ENCODE results near the gene IQGAP1. TPM values are rescaled to one million over a fixed set of nuclear protein-coding genes. Genes with fewer than 3 reads are reported as not detected.

IQGAP1 gene
- total RNA-seq, 4 donors from 2014 or later = 162 to 334 (median 168) TPM

DNA sequence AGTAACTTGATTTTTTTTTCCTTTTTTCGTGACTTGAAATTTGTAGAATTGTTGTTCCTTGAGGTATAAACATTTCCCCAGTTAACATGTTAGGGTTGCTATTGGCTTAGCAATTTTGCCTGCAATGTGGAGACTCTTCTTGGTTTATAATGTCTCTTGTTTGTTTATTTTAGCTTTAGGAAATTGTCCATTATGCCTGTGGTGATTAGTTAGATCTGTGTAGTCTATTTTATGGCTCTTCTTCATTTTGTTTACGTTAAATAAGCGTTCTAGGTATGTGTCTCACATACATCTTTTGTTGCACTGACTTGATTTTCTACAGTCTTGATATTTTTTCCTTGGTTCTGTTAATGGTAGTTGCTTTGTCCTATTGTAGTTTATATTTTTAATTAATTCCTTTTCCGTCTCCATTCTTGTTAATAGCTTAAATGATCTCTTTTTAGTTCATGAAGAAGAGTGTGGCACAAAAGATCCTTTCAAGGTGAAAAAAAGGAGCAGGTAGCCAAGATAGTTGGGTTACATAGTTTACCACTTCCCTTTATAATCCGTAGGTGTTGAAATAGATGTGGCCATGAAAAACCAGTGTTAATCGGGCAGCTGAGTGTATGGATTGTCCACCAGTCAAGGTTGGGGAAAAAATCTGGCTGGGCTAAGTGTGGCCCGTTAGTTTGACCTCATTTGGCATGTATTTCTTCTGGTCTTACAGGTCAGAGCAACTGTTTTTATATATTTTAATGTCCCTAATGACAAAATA lies 12.1 kb downstream of the IQGAP1 start:
- no peak for DNase-seq
- TF ChIP-seq POLR2A (IDR thresholded peaks at IDR 0.05) = no peak
- TF ChIP-seq, protein P1, sequence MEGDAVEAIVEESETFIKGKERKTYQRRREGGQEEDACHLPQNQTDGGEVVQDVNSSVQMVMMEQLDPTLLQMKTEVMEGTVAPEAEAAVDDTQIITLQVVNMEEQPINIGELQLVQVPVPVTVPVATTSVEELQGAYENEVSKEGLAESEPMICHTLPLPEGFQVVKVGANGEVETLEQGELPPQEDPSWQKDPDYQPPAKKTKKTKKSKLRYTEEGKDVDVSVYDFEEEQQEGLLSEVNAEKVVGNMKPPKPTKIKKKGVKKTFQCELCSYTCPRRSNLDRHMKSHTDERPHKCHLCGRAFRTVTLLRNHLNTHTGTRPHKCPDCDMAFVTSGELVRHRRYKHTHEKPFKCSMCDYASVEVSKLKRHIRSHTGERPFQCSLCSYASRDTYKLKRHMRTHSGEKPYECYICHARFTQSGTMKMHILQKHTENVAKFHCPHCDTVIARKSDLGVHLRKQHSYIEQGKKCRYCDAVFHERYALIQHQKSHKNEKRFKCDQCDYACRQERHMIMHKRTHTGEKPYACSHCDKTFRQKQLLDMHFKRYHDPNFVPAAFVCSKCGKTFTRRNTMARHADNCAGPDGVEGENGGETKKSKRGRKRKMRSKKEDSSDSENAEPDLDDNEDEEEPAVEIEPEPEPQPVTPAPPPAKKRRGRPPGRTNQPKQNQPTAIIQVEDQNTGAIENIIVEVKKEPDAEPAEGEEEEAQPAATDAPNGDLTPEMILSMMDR (IDR thresholded peaks at IDR 0.05) = no peak
- peak overlapping the region; percentile 66 to 86 (median 80) for H3K27ac ChIP-seq
- H3K27me3 ChIP-seq = no peaks in the 10 kb centered on the region
- no peaks in the 10 kb centered on the region for H3K36me3 ChIP-seq
- H3K4me3 ChIP-seq = peak overlapping the region in 2 of 4 donors; percentile 9 to 11
- H3K9me3 ChIP-seq = no peaks in the 10 kb centered on the region
- peaks cover 0 to 46% (median 10%) of the 10 kb centered on the region in 4 donors for H3K4me1 ChIP-seq

DNA sequence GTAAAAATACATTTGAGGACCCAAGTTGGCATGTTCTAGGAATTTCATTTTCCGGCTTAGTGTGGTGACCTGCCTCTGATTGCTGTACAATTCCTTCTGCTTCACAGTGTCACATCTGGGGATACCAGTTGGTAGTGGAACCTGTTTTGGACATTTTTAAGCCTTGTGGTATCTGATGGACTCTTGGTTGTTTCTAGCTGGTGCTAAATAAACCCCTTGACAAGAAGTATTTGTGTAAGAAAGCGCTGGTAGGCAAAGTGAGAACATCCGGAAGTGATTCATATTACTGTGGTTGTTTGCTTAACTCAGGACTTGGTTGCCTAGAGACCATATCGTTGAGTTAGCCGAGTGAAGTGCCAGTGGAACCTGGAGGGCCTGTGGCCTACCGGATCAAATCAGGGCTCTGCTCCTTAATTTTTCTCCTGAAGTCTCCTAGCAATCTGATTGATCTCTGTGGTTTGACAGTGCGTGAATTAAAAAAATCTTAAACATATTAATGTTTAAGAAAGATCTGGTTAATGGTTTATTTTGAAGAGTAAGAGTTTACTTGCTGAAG lies 12.8 kb downstream of the IQGAP1 start:
- peak in 2 of 3 donors; percentile 60 to 83 for DNase-seq
- Histone ChIP-seq H3K9me3 (no peaks in the 10 kb centered on the region), H3K27ac (peak overlapping the region; percentile 66 to 86 (median 80)), H3K27me3 (no peaks in the 10 kb centered on the region), H3K36me3 (no peaks in the 10 kb centered on the region), H3K4me1 (peaks cover 0 to 39% (median 10%) of the 10 kb centered on the region in 4 donors), H3K4me3 (peak overlapping the region in 2 of 4 donors; percentile 9 to 11)
- peak in 1 of 2 donors; percentile 15 for TF ChIP-seq POLR2A (IDR thresholded peaks at IDR 0.05)
- TF ChIP-seq, protein P1 (IDR thresholded peaks at IDR 0.05) = no peak

DNA sequence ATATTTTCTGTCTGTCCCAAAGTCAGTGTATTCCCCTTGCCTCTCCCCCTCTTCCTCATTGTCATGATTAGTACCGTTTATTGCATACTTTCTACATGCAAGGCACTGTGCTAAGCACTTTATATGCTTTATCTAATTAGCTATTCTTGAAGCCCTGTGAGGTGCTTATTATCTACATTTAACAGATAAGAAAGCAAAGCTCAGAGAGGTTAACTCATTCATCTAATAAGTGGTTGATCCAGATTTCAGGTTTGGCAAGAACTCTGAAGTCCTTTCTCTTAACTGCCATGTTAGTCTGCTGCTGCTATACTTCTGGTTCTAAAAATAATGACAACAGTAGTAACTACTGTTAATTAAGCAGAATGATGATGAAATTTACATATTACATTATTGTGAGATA lies 13.5 kb downstream of the IQGAP1 start:
- peaks cover 0 to 41% (median 10%) of the 10 kb centered on the region in 4 donors for H3K4me1 ChIP-seq
- peak overlapping the region; percentile 66 to 86 (median 80) for H3K27ac ChIP-seq
- no peak for DNase-seq
- no peaks in the 10 kb centered on the region for H3K9me3 ChIP-seq
- H3K27me3 ChIP-seq = no peaks in the 10 kb centered on the region
- peak overlapping the region in 1 of 4 donors; percentile 9 for H3K4me3 ChIP-seq
- TF ChIP-seq POLR2A (IDR thresholded peaks at IDR 0.05) = no peak
- TF ChIP-seq, protein P1 (IDR thresholded peaks at IDR 0.05) = no peak
- no peaks in the 10 kb centered on the region for H3K36me3 ChIP-seq

DNA sequence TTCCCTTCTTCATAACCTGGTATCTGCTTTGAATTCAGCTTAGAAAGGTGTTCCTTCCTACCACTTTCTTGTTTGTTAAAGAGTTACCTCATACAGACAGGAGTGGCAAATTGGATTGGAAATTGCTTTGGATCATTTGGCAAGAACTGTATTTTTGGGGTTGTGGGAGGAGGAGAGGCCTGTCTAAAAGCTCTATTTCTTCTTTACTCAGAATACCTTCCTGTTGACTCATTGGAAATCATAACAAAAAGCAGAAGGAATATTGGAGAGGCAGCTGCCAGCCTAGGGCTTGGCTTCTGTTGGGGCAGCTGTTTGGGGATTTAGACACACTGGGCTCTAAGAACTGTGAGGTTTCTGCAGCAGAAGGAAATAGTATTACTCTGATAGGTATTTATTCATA lies 14.2 kb downstream of the IQGAP1 start:
- Histone ChIP-seq H3K4me3 (no peak overlapping the region), H3K27ac (peak overlapping the region; percentile 66 to 86 (median 80)), H3K9me3 (no peaks in the 10 kb centered on the region), H3K4me1 (peaks cover 0 to 48% (median 11%) of the 10 kb centered on the region in 4 donors), H3K27me3 (no peaks in the 10 kb centered on the region), H3K36me3 (no peaks in the 10 kb centered on the region)
- TF ChIP-seq, protein P1 (IDR thresholded peaks at IDR 0.05) = no peak
- no peak for TF ChIP-seq POLR2A (IDR thresholded peaks at IDR 0.05)
- no peak for DNase-seq

DNA sequence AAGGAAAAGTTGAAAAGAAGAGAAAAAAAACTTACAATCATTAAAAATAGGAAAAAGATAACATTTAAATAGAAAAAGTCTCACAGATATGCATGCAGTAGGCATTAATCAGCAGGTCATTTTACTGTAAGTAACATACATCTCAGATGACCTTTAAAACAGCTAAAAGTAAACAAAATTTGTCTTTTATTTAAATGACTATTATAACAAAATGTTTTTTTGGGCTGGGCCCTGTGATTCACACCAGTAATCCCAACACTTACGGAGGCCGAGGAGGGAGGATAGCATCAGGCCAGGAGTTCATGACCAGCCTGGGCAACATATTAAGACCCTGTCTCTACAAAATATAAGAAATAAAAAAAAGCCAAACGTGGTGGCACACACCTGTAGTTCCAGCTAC lies 14.7 kb downstream of the IQGAP1 start:
- Histone ChIP-seq H3K9me3 (no peaks in the 10 kb centered on the region), H3K36me3 (no peaks in the 10 kb centered on the region), H3K27me3 (no peaks in the 10 kb centered on the region), H3K4me3 (no peak overlapping the region), H3K4me1 (peaks cover 0 to 52% (median 13%) of the 10 kb centered on the region in 4 donors), H3K27ac (peak overlapping the region; percentile 20 to 86 (median 70))
- no peak for DNase-seq
- TF ChIP-seq POLR2A (IDR thresholded peaks at IDR 0.05) = no peak
- TF ChIP-seq, protein P1 (IDR thresholded peaks at IDR 0.05) = no peak

Measured in Peyer's patch (tissue), 4 donors.